GM18909 (cell line): Measurements from ENCODE around the gene MAST4.

Experiments
- ATAC-seq: cut with Tn5 transposase; IDR thresholded peaks from one replicate; pipeline ENCODE4 v1.9.1; 2021; ENCODE audit warnings: mild to moderate bottlenecking; ENCODE audit not compliant: unreplicated experiment, poor library complexity

Gene MAST4

DNA sequence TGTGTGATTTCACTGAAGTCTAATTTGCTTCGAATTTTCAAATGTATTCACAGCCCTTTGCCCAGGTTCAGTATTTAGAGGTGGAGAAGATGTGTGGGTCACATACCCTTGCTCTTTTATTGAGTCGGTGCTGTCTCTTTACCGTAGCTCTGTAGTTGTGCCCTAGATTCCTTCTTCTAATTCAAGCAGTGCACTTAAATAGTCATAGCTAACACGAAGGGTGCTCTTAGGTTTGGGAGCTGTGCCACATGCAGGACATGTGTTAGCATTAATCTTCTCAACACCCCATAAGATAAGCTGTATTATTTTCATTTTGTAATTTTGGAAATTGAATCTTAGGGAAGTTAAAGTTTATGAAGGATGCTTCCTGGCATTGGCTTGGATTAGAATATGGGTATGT, 293.3 kb downstream of the MAST4 start:
- ATAC-seq: no peak

DNA sequence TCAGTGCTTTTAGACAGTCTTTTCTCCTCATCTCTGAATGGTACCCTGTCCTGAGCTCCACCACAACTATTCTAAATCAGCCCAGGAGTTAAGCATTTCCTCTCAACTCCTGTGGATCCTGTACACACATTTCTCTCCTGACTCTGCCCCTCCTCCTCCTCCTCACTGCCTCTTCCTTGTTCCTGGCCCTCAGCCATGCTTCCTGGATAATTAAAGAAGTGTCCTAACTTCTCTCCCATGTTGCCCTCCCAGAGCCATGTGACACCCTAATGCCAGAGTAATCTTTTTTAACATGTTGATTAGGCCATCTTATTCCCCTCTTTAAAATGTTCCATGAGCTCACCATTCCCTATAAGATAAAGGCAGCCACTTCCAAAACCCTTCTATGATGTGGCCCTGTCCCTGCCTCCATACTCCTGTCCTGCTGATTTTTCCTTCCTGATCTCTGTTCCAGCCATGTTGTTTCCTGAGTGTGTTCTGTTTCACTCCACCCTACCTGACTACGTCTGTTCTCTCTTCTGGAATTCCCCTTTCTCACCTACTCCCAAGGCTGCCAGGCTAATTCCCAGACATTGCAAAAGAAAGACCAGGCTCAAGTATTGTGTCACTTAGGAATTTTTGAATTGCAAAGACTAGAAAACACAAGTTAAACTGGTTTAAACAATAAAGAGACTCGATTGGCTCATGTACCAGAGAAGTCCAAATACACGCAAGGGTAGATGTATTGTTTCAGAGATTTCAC, 295.2 kb downstream of the MAST4 start:
- no peak for ATAC-seq

- ATAC-seq: no peak
Observed at GRCh38 chr5:66892716-66893115, 296.5 kb downstream of the MAST4 start.

DNA sequence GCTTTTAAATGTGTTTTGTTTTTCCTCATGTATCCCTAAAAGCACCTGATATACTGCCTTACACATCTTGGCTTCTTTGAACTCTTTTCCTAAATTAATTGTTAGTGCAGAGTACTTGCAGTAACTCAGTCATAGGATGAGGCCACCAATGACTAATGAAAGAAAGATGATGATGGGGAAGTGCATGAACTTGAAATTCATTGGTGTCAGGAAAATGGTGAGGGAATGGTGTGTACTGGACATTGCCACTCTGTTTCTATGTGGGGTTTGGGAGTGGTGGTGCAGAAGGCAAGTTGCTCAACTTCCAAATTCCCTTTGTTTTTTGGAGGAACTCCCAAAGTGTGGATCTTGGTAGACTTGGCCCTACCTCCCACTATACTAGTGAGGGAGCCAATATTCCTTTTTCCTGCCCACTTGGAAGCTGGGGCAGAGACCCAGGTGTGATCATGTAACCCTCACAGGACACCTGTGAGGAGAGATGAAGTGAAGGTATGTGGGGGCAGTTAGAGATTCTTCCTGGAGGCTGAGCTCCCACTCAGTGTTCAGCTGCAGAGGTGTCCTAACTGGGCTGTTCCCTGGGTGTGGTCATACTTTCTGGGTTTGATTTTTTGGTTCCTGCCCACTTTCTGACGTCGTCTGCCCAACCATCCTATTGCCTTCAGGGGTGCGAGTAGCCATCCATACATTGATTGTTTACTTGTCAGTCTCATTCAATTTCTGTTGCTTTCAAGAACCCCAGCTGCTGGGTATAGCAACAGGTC, 298.5 kb downstream of the MAST4 start:
- ATAC-seq: no peak

- no peak for ATAC-seq
Observed at GRCh38 chr5:66896171-66896570, 300.0 kb downstream of the MAST4 start.

- no peak for ATAC-seq
Observed at GRCh38 chr5:66897356-66897755, 301.2 kb downstream of the MAST4 start.

- no peak for ATAC-seq
Observed at GRCh38 chr5:66898241-66898995, 302.2 kb downstream of the MAST4 start.

DNA sequence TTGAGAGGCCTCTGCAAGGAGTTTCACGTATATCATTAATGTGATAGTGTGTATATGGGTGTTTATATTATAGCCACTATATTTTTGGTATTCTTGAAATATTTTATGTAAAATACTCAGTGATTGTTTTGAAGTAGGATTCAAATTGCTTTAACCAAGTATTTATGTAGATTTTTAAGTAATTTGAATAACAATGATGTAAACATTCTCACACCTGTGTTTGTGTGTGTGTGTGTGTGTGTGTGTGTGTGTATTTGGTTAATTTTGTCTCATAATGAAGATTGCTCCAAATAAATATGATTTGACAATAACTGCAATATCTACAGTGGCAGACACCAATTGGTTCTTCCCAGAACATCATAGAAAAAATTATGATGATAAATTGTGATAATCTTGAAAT, 307.0 kb downstream of the MAST4 start:
- ATAC-seq: no peak

- ATAC-seq: no peak
Observed at GRCh38 chr5:66903709-66904108, 307.5 kb downstream of the MAST4 start.

- no peak for ATAC-seq
Observed at GRCh38 chr5:66904189-66904588, 308.0 kb downstream of the MAST4 start.

- no peak for ATAC-seq
Observed at GRCh38 chr5:66906021-66906420, 309.8 kb downstream of the MAST4 start.

- no peak for ATAC-seq
Observed at GRCh38 chr5:66908230-66908629, 312.0 kb downstream of the MAST4 start.

DNA sequence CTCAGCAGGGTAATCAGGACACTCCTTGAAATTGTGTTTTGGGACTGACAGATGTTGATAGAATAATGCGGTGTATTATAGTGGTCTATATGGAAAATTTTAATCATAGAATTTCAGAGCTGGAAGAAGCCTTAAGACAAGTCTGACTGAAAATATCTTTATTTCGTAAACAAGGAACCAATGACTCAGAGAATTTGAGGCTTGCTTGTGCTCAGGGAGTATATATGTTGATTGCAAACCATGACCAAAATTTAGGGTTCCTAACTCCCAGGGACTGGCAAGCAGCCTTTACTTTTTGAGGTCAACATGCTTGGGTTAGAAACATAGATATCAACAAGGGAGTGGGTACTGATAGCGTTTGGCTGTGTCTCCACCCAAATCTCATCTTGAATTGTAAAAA, 313.2 kb downstream of the MAST4 start:
- no peak for ATAC-seq

DNA sequence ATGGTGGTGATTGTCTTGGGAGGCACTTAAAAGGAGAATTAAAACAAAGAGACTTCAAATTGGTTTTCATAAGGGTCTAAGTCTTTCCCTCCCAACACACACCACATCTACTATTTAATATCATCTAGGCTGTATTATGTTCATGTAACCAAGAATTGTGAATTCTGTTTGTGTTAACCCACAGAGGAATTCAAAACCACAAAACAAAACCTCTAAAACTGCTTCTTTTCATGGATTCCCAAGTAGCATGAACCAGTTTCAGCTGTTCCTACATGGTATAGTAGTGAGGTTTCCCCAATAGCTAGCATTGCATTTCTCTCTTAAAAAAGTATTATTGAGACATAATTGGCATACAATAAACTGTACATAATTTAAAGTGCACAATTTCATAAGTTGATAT, 316.6 kb downstream of the MAST4 start:
- no peak for ATAC-seq

DNA sequence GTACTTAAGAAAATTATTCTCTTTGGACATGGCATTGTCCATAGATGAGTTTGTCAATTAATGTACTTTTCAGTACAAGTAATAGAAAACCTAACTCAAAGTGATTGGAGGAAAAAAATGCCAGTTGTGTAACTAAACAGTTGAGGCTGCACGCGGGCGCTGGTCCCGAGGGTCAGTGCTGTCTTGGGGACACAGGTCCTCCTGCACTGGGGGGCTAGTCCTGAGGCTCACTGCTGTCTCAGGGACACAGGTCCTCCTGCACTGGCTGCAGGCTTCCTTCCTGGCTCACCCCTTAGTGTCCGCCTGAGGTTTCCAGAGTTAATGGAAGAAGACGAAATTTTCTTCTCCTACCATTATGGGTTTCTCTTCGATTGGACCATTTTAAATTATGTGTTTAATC, 319.3 kb downstream of the MAST4 start:
- no peak for ATAC-seq

- ATAC-seq: no peak
Observed at GRCh38 chr5:66922881-66923280, 326.7 kb downstream of the MAST4 start.

DNA sequence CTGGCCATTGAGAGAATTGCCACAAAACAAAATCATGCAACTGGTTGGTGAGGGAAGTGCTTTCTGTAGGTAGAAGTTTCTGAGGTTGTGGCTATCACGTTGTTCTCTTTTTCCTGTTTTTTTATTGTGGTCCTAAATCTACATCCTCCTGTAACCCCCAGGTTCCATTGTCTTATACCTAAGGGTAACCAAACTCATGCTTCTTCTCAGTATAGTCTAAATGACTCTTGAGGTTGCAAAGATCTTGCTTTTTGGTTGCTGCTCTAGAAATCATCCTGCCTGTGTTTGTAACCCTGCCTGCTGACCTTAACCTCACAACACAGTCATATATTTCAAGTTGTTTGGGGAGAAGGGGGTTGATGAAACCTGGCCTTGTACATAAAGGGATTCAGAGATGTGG, 327.3 kb downstream of the MAST4 start:
- no peak for ATAC-seq

- no peak for ATAC-seq
Observed at GRCh38 chr5:66923922-66924321, 327.7 kb downstream of the MAST4 start.

DNA sequence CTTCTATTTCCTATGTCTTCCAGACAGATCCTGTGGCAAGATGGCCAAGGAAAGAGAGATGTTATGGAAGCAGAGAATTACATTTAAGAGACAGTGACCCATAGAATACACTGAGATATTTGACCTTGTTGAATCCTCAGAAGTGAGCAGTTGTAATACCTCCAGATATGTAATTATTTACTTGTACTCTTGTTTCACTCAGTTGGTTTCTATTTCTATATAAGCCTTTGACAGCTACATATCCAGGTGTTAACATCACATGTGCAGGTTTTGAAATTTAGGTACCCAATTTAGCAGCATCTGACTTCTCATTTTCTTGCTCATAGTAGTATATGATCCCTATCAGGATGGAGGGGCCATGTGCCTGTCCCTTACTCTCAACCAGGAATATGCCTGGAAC, 330.9 kb downstream of the MAST4 start:
- ATAC-seq: no peak

DNA sequence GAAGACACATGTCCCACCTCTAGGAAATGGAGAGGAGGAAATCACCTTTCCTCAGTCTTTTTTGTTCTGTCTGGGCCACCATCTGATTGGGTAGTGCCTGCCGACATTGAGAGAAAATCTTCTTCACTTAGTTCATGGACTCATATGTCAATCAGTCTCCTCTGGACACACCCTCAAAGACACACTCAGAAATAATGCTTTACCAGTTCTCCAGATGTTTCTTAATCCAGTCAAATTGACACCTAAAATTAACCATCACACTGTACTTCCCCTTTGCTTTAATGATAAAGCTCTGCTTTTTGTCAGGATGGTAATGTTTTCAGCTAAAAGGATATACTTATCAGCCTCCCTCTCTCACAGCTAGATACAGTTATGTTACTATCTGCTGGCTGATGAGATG, 333.1 kb downstream of the MAST4 start:
- no peak for ATAC-seq

GRCh38 chr5:66929995-66930394, 333.8 kb downstream of the MAST4 start:
- no peak for ATAC-seq
